Prostate gland (tissue), 2 donors: ENCODE data around the gene TNRC6C. TPM values are rescaled to one million over a fixed set of nuclear protein-coding genes. Genes with fewer than 3 reads are reported as not detected.
"Not testable (repeated sequence)": the region's sequence is repeated elsewhere in the genome, so short reads cannot be mapped to it uniquely, and the experiment has no call there.

ENCODE experiments used
- DNase-seq: peaks from one replicate; pipeline ENCODE4 v3.0.0-alpha.2; 2019; ENCODE audit warnings: low spot score
- H3K27ac ChIP-seq, 2 donors: fragments of 200-600 bp; sonication (generic); 2 replicates each; pipeline ENCODE4 v1.5.1; 2017 to 2019
- H3K27me3 ChIP-seq: fragments of 200-600 bp; sonication (generic); replicated peaks from 2 replicates; pipeline ENCODE4 v1.5.1; 2019; ENCODE audit not compliant: insufficient read depth
- H3K36me3 ChIP-seq, 2 donors: fragments of 200-600 bp; sonication (generic); 1 replicate in 1 of 2; 2 replicates in 1 of 2; pipeline versions ENCODE4 v1.5.1 to v1.8.1; 2017 to 2019
- H3K4me1 ChIP-seq: fragments of 200-600 bp; sonication (generic); replicated peaks from 2 replicates; pipeline ENCODE4 v1.5.1; 2019
- H3K4me3 ChIP-seq, 2 donors: fragments of 200-600 bp; sonication (generic); 2 replicates each; pipeline ENCODE4 v1.5.1; 2017 to 2019
- H3K9me3 ChIP-seq: fragments of 200-600 bp; sonication (generic); 2 replicates; pipeline ENCODE4 v1.5.1; 2017
- POLR2A ChIP-seq: fragments of 450-650 bp; IDR thresholded peaks from one replicate; pipeline ENCODE4 v1.6.1; 2016; ENCODE audit warnings: antibody characterized with exemption, mild to moderate bottlenecking
- POLR2AphosphoS5 ChIP-seq: sonication (generic); formaldehyde crosslinking; IDR thresholded peaks from one replicate; pipeline ENCODE4 v1.6.1; 2017; ENCODE audit warnings: antibody characterized with exemption
- WGBS: methylation state at CpG from one replicate; pipeline ENCODE4 v1.1.5; 2018; 5-methylcytosine and 5-hydroxymethylcytosine counted together
- intact Hi-C: fragments of 100-400 bp; cut with DNase I; formaldehyde crosslinking; loops from one replicate; pipeline ENCODE4 v1.14.2; 2022
- total RNA-seq, 2 donors: library from RNA; depleted of rRNA; stranded (reverse); fragments of >200 nt; gene quantifications; one replicate each; pipeline ENCODE4 v1.1.0, GENCODE V29; 2016
- TF ChIP-seq, protein P1 (sequence below), 4 experiments: fragments of 200-600 bp in 2 of 4; fragments of 450-650 bp in 2 of 4; sonication (generic) in 2 of 4; IDR thresholded peaks; 1 replicate in 3 of 4; 2 replicates in 1 of 4; pipeline ENCODE4 v1.5.1; 2016 to 2019; ENCODE audit warnings: antibody characterized with exemption in 4 of 4, mild to moderate bottlenecking in 2 of 4, moderate library complexity in 2 of 4

TNRC6C gene
- total RNA-seq, 2 donors from 2014 or later: 15.5 to 29.7 TPM

DNA sequence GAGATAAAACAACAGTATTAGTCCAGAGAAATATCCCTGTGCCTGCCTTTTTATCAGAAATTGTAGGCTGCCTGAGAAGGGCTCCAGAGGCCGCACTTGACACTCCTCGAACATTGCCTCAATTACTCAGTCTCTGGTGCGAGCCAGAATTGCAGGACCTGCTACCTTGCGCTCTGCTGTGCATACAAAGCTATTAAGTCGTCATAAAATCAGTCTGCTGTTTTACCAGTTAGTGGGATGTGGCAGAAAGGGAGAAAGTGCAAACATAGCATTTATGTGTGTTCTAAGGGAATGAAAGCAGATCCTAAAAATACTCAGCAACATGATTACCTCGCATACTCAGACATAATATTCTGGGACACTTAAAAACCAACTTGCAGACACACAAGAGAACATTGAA, 99.5 kb downstream of the TNRC6C start:
- no peak for TF ChIP-seq POLR2A
- TF ChIP-seq, protein P1, sequence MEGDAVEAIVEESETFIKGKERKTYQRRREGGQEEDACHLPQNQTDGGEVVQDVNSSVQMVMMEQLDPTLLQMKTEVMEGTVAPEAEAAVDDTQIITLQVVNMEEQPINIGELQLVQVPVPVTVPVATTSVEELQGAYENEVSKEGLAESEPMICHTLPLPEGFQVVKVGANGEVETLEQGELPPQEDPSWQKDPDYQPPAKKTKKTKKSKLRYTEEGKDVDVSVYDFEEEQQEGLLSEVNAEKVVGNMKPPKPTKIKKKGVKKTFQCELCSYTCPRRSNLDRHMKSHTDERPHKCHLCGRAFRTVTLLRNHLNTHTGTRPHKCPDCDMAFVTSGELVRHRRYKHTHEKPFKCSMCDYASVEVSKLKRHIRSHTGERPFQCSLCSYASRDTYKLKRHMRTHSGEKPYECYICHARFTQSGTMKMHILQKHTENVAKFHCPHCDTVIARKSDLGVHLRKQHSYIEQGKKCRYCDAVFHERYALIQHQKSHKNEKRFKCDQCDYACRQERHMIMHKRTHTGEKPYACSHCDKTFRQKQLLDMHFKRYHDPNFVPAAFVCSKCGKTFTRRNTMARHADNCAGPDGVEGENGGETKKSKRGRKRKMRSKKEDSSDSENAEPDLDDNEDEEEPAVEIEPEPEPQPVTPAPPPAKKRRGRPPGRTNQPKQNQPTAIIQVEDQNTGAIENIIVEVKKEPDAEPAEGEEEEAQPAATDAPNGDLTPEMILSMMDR (IDR thresholded peaks at IDR 0.05): no peak
- TF ChIP-seq POLR2AphosphoS5: no peak
- Histone ChIP-seq H3K4me3 (no peak overlapping the region), H3K4me1 (no peaks in the 10 kb centered on the region), H3K27ac (no peak overlapping the region), H3K9me3 (no peaks in the 10 kb centered on the region), H3K27me3 (no peaks in the 10 kb centered on the region), H3K36me3 (no peaks in the 10 kb centered on the region)
- 36% methylated on average over 6 of the region's 6 CpGs for WGBS
- no peak for DNase-seq
- intact Hi-C loops: no loop called here

DNA sequence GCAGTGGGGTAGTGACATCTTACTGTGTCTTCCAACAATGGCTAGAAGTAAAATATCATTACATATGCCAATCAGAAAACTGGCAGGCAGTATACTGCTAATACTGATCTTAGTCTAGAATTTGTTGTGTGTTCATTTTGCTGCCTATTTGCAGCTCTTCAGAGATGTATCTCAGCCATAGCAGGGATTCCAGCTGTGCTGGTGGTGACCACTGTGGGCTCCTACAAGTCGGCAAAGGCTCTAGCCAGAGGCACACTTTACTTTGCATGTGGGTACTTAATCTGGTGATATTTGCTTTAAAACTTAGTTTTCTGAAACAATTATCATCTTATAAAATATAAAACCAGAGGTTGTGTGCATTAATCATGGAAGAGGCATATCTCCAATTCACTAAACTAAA, 100.1 kb downstream of the TNRC6C start:
- Histone ChIP-seq H3K36me3 (no peaks in the 10 kb centered on the region), H3K4me1 (no peaks in the 10 kb centered on the region), H3K9me3 (no peaks in the 10 kb centered on the region), H3K4me3 (no peak overlapping the region), H3K27ac (no peak overlapping the region), H3K27me3 (no peaks in the 10 kb centered on the region)
- intact Hi-C loops: no loop called here
- TF ChIP-seq POLR2A (no peak), POLR2AphosphoS5 (no peak)
- TF ChIP-seq, protein P1 (IDR thresholded peaks at IDR 0.05): no peak
- DNase-seq: no peak
- WGBS: 80% methylated on average over 1 of the region's 1 CpG

DNA sequence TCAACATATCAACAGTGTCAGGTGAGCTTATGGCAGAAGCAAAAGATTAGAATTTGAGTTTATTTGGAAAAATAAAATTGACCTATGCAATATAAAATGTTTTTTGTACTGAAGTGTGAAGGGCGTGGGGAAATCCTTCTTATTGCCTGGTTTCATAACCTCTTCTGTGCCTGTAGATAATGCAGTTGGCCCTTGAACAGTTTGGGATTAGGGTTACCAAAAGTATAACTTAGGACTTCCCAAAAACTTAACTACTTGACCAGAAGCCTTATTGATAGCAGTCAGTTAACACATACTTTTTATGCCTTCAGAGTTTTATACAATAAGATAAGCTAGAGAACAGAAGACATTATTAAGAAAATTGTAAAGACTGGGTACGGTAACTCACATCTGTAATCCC, 104.1 kb downstream of the TNRC6C start:
- H3K36me3 ChIP-seq: no peaks in the 10 kb centered on the region
- H3K4me3 ChIP-seq: no peak overlapping the region
- H3K27ac ChIP-seq: no peak overlapping the region
- H3K27me3 ChIP-seq: no peaks in the 10 kb centered on the region
- no peaks in the 10 kb centered on the region for H3K4me1 ChIP-seq
- no peak for DNase-seq
- no peaks in the 10 kb centered on the region for H3K9me3 ChIP-seq
- WGBS: 93% methylated on average over 2 of the region's 2 CpGs
- TF ChIP-seq POLR2AphosphoS5 (no peak), POLR2A (no peak)
- TF ChIP-seq, protein P1 (IDR thresholded peaks at IDR 0.05): no peak
- intact Hi-C loops: no loop called here

DNA sequence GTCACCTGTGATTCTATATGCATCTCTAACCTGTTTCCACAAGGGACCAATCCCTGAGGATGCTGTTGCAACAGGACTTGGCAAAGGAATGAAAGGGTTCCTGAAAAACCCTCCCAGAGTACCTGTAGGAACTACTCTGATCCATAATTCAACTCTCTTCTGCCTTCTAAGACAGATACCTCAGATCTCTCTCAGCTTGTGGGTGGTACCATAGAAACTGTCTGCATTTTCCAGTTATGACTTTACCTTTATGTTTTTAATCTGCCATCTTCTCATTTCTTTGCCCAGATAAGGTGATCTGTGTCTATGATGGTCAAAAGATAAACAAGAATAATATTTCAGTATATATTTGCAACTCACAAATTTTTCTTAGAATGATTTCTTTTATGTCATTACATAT, 105.0 kb downstream of the TNRC6C start:
- no peaks in the 10 kb centered on the region for H3K36me3 ChIP-seq
- intact Hi-C loops: no loop called here
- H3K9me3 ChIP-seq: no peaks in the 10 kb centered on the region
- no peak for DNase-seq
- no peak overlapping the region for H3K27ac ChIP-seq
- no peaks in the 10 kb centered on the region for H3K4me1 ChIP-seq
- TF ChIP-seq, protein P1 (IDR thresholded peaks at IDR 0.05): no peak
- no peak for TF ChIP-seq POLR2A
- TF ChIP-seq POLR2AphosphoS5: no peak
- no peaks in the 10 kb centered on the region for H3K27me3 ChIP-seq
- no peak overlapping the region for H3K4me3 ChIP-seq

DNA sequence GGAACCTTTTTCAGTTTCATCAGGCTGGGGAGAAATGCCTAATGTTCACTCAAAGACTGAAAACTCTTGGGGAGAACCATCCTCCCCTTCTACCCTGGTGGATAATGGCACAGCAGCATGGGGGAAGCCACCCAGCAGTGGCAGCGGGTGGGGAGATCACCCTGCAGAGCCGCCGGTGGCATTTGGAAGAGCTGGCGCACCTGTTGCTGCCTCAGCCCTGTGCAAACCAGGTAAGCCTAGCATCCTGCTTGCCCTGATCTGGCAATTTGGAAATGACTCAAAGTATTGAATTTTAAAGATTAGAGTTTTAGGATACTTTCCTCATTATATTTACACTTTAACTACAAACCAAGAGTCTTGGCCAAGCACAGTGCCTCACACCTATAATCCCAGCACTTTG, 106.2 kb downstream of the TNRC6C start:
- WGBS: 98% methylated on average over 4 of the region's 4 CpGs
- Histone ChIP-seq H3K4me1 (no peaks in the 10 kb centered on the region), H3K27me3 (no peaks in the 10 kb centered on the region), H3K36me3 (no peaks in the 10 kb centered on the region), H3K27ac (no peak overlapping the region), H3K4me3 (no peak overlapping the region), H3K9me3 (no peaks in the 10 kb centered on the region)
- DNase-seq: no peak
- intact Hi-C loops: no loop called here
- TF ChIP-seq POLR2AphosphoS5 (no peak), POLR2A (no peak)
- TF ChIP-seq, protein P1 (IDR thresholded peaks at IDR 0.05): no peak

DNA sequence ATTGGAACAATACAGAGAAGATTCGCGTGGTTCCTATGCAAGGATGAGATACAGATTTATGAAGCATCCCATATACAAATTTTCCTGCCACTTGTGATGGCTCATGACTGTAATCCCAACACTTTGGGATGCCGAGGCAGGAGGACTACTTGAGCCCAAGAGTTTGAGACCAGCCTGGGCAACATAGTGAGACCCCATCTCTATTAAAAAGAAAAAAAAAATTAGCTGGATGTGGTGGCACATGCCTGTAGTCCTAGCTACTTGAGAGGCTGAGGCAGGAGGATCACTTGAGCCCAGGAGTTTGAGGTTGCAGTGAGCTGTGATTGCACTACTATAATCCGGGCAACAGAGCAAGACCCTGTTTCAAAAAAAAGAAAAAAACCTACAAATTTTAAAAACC, 108.5 kb downstream of the TNRC6C start:
- H3K4me3 ChIP-seq, H3K9me3 ChIP-seq, DNase-seq, H3K27me3 ChIP-seq, H3K4me1 ChIP-seq, H3K36me3 ChIP-seq, intact Hi-C loops, H3K27ac ChIP-seq: not testable (repeated sequence)
- 97% methylated on average over 4 of the region's 4 CpGs for WGBS
